Measurements from ENCODE around the gene TMEM170A. TPM values are rescaled to one million over a fixed set of nuclear protein-coding genes. Genes with fewer than 3 reads are reported as not detected.

Gene TMEM170A
- polyA plus RNA-seq, 1 donor (not counting 4 experiments of a cell fraction or from before 2014, with no cell fraction given): 22.1 TPM

DNA sequence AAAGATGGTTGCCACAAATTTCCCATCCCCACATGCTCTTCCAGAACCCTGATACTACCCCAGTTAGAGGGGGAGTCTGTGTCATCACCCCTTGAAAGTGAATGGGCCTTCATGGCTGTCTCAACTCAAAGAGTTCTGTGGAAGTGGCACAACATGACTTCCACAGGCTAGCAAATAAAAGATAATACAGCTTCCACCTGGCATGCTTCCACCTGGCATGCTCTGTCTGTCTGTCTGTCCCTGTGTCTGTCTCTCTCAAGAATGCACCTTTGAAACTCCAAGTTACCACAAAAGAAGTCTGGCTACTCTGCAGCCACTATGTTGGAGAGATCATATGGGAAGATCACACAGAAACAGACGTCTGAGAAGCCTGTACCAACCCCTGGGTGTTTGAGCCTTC lies 66.2 kb downstream of the TMEM170A start:
- Histone ChIP-seq H3K9me1 (ENCODE audit: control insufficient read depth, extremely low read depth, insufficient read depth, low read length) (no peaks in the 10 kb centered on the region), H3K27me3 (ENCODE audit: control insufficient read depth, extremely low read depth, insufficient read depth, low read length) (no peaks in the 10 kb centered on the region), H3K27ac (ENCODE audit: control insufficient read depth, insufficient read depth, low read length) (no peak overlapping the region), H4K20me1 (ENCODE audit: control insufficient read depth, extremely low read depth, insufficient read depth, low read length) (no peaks in the 10 kb centered on the region), H3K36me3 (ENCODE audit: control insufficient read depth in 2 of 2, extremely low read depth in 1 of 2, insufficient read depth in 2 of 2, low read length in 2 of 2) (peaks cover 0 to 4% of the 10 kb centered on the region in 2 experiments), H3K79me2 (ENCODE audit: control insufficient read depth, insufficient read depth, low read length) (no peaks in the 10 kb centered on the region), H2AFZ (ENCODE audit: control insufficient read depth, low read length) (no peak overlapping the region), H3K4me2 (ENCODE audit: control insufficient read depth, extremely low read depth, insufficient read depth, low read depth, low read length) (no peak overlapping the region), H3K9me3 (ENCODE audit: control insufficient read depth, low read depth, low read length) (no peaks in the 10 kb centered on the region), H3K4me1 (ENCODE audit: control insufficient read depth, extremely low read depth, insufficient read depth, low read length) (peaks cover 9% of the 10 kb centered on the region), H3K9ac (ENCODE audit: control insufficient read depth, extremely low read depth, insufficient read depth, low read length) (no peak overlapping the region), H3K4me3 (ENCODE audit: control insufficient read depth in 2 of 3, extremely low read depth in 1 of 3, insufficient read depth in 2 of 3, low read depth in 1 of 3, low read length in 3 of 3) (no peak overlapping the region)
- TF ChIP-seq CTCF (optimal IDR thresholded peaks at IDR 0.05 in 1 of 3, IDR thresholded peaks at IDR 0.05 in 1 of 3, conservative IDR thresholded peaks at IDR 0.05 in 1 of 3; ENCODE audit: extremely low read depth in 1 of 3, insufficient read depth in 2 of 3, low read length in 3 of 3): no peak
- no peak for TF ChIP-seq EZH2 (IDR thresholded peaks at IDR 0.05; ENCODE audit: low read length)
- DNase-seq (ENCODE audit: low read depth, low spot score): no peak
- FAIRE-seq: no peak
- dilution Hi-C loops (cut with MboI; ENCODE audit: extremely low pct_ligation_motif_present, low sequenced_read_pairs): loop anchor here (25.0 kb wide), 1 partner anchor 161 kb away; no protein-coding TSS in a partner anchor

- H3K36me3 ChIP-seq (ENCODE audit: control insufficient read depth in 2 of 2, extremely low read depth in 1 of 2, insufficient read depth in 2 of 2, low read length in 2 of 2): peaks cover 6 to 10% of the 10 kb centered on the region in 2 experiments
- no peak overlapping the region for H3K9ac ChIP-seq (ENCODE audit: control insufficient read depth, extremely low read depth, insufficient read depth, low read length)
- H3K4me1 ChIP-seq (ENCODE audit: control insufficient read depth, extremely low read depth, insufficient read depth, low read length): peaks cover 5% of the 10 kb centered on the region
- H3K4me3 ChIP-seq (ENCODE audit: control insufficient read depth in 2 of 3, extremely low read depth in 1 of 3, insufficient read depth in 2 of 3, low read depth in 1 of 3, low read length in 3 of 3): no peak overlapping the region
- H3K27ac ChIP-seq (ENCODE audit: control insufficient read depth, insufficient read depth, low read length): no peak overlapping the region
- H2AFZ ChIP-seq (ENCODE audit: control insufficient read depth, low read length): no peak overlapping the region
- dilution Hi-C loops (cut with MboI; ENCODE audit: extremely low pct_ligation_motif_present, low sequenced_read_pairs): loop anchor here (25.0 kb wide), 1 partner anchor 158 kb away; no protein-coding TSS in a partner anchor
- TF ChIP-seq CTCF (optimal IDR thresholded peaks at IDR 0.05 in 1 of 3, IDR thresholded peaks at IDR 0.05 in 1 of 3, conservative IDR thresholded peaks at IDR 0.05 in 1 of 3; ENCODE audit: extremely low read depth in 1 of 3, insufficient read depth in 2 of 3, low read length in 3 of 3) (no peak), EZH2 (IDR thresholded peaks at IDR 0.05; ENCODE audit: low read length) (no peak)
- no peaks in the 10 kb centered on the region for H3K79me2 ChIP-seq (ENCODE audit: control insufficient read depth, insufficient read depth, low read length)
- FAIRE-seq (no peak), DNase-seq (ENCODE audit: low read depth, low spot score) (no peak)
- no peak overlapping the region for H3K4me2 ChIP-seq (ENCODE audit: control insufficient read depth, extremely low read depth, insufficient read depth, low read depth, low read length)
- no peaks in the 10 kb centered on the region for H3K9me3 ChIP-seq (ENCODE audit: control insufficient read depth, low read depth, low read length)
- H3K9me1 ChIP-seq (ENCODE audit: control insufficient read depth, extremely low read depth, insufficient read depth, low read length): no peaks in the 10 kb centered on the region
- no peaks in the 10 kb centered on the region for H3K27me3 ChIP-seq (ENCODE audit: control insufficient read depth, extremely low read depth, insufficient read depth, low read length)
- H4K20me1 ChIP-seq (ENCODE audit: control insufficient read depth, extremely low read depth, insufficient read depth, low read length): no peaks in the 10 kb centered on the region
These were observed 69.5 kb downstream of the TMEM170A start for GRCh38 chr16:75394941-75395340.

Small RNA genes lying within 50 kb of the gene (small RNA-seq; reads per million reads assigned to genes)
- gene RF00598 (ENCODE audit: insufficient read length in 3 of 3, low read depth in 3 of 3, low replicate concordance in 1 of 3): 0 reads per million in 3 experiments

Other genes starting within 250 kb of the TMEM170A start
- not detected in 3 replicates for gene CTRB1, start 245.7 kb downstream of the TMEM170A start, polyA plus RNA-seq
- 17.8 to 31.2 TPM (median 23.0 TPM) in 3 replicates for gene BCAR1, start 213.1 kb downstream of the TMEM170A start, polyA plus RNA-seq
- 22.3 to 42.1 TPM (median 32.8 TPM) in 3 replicates for gene CFDP1, start 31.2 kb downstream of the TMEM170A start, polyA plus RNA-seq
- 0.03 to 0.27 TPM (median 0.14 TPM) in 3 replicates for gene CHST6, start 30.8 kb upstream of the TMEM170A start, polyA plus RNA-seq
- 0.08 to 0.19 TPM (median 0.12 TPM) in 3 replicates for gene CHST5, start 71.4 kb upstream of the TMEM170A start, polyA plus RNA-seq
- 11.0 to 15.9 TPM (median 11.7 TPM) in 3 replicates for gene TMEM231, start 91.6 kb upstream of the TMEM170A start, polyA plus RNA-seq
- 83.2 to 95.8 TPM (median 93.2 TPM) in 3 replicates for gene GABARAPL2, start 101.7 kb upstream of the TMEM170A start, polyA plus RNA-seq
- gene ADAT1, start 158.6 kb upstream of the TMEM170A start, polyA plus RNA-seq: 33.3 to 43.4 TPM (median 34.4 TPM) in 3 replicates
- 148 to 206 TPM (median 202 TPM) in 3 replicates for gene KARS1, start 183.0 kb upstream of the TMEM170A start, polyA plus RNA-seq
- gene TERF2IP, start 183.1 kb upstream of the TMEM170A start, polyA plus RNA-seq: 14.3 to 24.4 TPM (median 20.0 TPM) in 3 replicates
- not detected in 3 replicates for gene CPHXL2, start 212.3 kb upstream of the TMEM170A start, polyA plus RNA-seq
- gene DUXB, start 236.8 kb upstream of the TMEM170A start, polyA plus RNA-seq: not detected in 3 replicates

Data from keratinocyte (primary cell).